HG02610 (cell line): ENCODE results near the gene CSTA.
A peak's percentile ranks its signal among the peaks of the same experiment; 100 is the strongest.

Source experiments
- ATAC-seq: cut with Tn5 transposase; IDR thresholded peaks from one replicate; pipeline ENCODE4 v1.9.1; 2021; ENCODE audit warnings: mild to moderate bottlenecking, moderate library complexity; ENCODE audit not compliant: unreplicated experiment

The CSTA gene, protein sequence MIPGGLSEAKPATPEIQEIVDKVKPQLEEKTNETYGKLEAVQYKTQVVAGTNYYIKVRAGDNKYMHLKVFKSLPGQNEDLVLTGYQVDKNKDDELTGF

DNA sequence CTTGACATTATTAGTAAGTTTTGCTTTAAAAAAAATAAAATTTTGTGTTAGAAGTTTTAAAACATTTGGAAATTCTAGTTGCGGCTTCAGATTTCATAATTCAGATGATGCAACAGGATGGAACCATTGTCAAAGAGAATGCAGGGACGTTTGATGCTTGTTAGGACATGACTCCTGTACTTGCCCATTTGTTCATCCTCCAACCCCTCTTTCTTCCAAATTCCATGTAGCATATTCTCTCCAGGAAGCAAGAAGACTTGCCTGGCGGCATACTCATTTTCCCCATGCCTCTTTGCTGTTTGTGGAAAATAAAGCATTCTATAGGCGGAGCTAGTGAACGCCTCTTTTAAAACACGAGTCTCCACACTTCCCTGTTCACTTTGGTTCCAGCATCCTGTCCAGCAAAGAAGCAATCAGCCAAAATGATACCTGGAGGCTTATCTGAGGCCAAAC is at the start of gene CSTA:
TSS of gene CSTA (plus strand) at position 378 of the 453 bp plus-strand sequence. CDS start at position 423, 45 bp downstream.
- no peak for ATAC-seq

DNA sequence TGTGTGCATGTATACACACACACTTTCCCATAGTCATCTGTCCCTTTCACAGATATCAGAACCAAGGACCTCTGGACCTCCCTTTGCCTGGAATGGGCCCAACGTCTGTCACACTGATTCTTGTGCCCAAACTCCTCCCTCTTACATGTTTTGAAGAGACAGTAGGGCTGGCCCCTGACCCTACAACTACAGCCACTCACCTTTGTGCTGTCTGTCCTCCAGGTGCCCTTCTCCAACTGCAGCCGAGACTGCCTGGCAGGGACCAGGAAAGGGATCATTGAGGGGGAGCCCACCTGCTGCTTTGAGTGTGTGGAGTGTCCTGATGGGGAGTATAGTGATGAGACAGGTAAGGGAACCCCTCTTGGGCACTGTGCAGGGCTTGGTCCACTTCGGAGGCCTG is 43.2 kb upstream of the CSTA start:
- ATAC-seq, result no peak

DNA sequence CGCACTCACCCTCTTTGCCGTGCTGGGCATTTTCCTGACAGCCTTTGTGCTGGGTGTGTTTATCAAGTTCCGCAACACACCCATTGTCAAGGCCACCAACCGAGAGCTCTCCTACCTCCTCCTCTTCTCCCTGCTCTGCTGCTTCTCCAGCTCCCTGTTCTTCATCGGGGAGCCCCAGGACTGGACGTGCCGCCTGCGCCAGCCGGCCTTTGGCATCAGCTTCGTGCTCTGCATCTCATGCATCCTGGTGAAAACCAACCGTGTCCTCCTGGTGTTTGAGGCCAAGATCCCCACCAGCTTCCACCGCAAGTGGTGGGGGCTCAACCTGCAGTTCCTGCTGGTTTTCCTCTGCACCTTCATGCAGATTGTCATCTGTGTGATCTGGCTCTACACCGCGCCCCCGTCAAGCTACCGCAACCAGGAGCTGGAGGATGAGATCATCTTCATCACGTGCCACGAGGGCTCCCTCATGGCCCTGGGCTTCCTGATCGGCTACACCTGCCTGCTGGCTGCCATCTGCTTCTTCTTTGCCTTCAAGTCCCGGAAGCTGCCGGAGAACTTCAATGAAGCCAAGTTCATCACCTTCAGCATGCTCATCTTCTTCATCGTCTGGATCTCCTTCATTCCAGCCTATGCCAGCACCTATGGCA is 41.1 kb upstream of the CSTA start:
- no peak for ATAC-seq

DNA sequence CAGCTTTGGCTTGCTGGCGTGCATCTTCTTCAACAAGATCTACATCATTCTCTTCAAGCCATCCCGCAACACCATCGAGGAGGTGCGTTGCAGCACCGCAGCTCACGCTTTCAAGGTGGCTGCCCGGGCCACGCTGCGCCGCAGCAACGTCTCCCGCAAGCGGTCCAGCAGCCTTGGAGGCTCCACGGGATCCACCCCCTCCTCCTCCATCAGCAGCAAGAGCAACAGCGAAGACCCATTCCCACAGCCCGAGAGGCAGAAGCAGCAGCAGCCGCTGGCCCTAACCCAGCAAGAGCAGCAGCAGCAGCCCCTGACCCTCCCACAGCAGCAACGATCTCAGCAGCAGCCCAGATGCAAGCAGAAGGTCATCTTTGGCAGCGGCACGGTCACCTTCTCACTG is 40.6 kb upstream of the CSTA start:
- no peak for ATAC-seq

DNA sequence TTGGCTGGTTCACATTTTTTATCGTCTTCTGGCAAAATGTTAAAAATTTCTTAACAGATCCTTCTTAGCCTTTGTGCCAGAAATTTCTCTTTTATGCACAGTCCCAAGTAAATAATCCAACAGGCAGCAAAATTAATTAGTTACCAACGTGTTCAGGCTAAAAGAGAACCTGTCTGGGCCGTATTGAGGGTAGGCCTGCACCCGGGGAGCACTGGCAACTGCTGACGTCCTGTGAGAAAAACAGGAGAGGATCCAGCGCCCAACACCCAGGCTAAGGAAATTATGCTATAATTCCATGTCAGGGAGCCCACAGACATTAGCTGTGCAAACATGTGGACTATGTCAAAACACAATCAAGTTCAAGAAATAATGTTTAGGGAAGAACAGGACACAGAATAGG is 30.7 kb upstream of the CSTA start:
- no peak for ATAC-seq

DNA sequence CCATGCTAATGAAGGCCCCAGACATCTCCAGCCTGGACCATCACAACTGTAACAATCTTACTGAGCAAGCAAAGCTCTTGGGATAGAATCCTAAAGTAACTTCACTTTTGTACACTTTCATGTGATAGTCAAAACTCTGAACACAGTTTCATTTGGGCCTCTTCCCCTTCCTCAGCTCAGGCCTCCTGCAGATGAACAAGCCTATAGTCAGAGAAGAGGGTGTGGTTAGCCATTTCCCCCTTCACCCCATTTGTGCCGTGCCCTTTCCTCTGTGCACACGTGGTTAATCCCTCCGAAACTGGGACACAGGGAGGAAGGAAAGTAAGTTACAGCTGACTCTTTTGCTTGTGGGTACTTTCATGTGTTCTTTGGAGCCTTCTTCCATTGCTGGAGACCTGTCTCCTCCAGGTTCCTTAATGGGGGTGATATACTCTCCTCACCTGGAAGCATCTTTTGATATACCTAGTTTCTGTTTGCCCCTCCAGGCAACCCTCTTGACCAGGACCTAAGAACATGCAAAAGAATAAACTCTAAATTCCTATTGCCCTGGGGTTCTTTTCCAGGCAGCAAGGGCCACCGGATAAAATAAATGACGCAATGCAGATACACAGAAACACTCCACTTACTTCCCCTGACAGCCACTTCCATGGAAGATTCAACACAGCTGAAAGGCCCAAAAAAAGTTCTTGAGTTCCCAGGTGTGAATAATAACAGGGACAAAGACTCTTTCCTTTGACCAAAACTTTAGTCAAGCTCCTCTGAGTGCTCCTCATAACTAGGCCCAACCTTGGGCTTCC is 29.6 kb upstream of the CSTA start:
- ATAC-seq, result no peak

DNA sequence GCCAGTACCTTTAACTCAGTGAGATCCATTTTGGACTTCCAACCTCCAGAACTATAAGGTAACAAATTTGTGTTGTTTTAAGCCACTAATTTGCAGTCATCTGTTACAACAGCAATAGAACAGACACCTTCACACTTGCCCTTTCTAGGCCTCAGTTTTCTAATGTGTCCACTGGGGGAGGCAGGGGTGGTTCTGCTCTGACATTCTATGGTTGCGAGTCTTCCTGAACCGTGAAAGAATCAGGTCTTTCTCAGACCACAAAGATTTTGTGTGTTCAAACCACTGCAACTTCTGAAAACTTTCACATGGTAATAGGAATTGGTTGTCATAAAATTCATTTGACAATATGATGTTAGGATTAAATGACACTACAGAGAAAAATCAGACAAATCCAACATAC is 26.8 kb upstream of the CSTA start:
- ATAC-seq, result peak; percentile 76

DNA sequence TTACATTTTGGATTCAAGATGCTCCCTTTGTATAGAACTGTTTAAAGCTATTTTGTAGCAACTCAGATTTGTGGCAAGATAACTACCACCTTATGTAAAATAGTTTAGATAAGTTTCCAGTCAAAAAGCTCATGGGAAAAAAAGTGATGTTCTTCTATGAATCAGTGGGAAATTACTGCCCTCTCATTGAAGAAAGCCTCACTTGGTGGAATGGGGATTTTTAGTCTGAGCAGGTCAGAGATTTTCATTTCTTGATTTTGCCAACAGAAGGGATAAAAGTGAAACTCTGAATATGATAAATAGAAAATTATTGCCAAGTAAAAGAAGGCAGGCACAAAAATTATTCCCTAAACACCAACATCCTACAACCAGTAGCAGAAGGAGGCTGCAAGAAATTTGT is 25.8 kb upstream of the CSTA start:
- peak; percentile 37 for ATAC-seq

DNA sequence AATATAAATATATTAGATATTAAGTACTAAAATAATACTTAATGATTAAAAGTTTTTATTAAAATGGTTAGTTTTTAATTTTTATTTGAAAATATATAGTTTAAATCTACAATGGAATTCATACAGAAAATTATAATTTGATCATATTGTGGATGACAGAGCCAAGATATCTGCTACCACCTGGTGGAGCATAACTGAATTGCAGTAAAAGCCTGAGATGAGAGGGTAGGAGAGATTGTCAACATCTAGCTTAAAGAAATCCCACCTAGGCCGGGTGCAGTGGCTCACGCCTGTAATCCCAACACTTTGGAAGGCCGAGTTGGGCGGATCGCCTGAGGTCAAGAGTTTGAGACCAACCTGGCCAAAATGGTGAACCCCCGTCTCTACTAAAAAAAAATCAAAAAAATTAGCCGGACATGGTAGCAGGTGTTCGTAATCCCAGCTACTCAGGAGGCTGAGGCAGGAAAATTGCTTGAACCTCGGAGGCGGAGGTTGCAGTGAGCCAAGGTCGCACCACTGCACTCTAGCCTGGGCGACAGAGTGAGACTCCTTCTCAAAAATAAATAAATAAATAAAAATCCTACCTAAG is 25.1 kb upstream of the CSTA start:
- ATAC-seq, result no peak

DNA sequence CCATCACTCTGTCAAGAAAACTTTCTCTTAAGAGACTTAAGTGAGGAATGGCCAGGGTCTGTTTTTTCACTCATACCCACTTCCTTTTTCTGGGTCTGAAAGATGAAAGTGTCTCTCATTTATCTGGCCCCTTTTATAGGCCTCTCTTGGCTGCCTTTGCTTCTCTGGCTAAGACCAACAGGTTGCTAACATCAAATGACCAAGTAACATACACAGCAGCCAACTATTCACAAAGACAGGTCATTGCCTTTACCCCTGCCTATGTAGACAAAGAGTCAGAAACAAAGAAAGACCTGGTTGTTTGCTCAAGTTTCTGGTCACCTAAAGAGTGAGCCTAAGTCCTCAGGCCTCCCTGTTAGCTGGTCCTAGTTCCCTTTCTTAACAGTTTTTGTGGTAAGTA is 24.0 kb upstream of the CSTA start:
- ATAC-seq, result no peak

DNA sequence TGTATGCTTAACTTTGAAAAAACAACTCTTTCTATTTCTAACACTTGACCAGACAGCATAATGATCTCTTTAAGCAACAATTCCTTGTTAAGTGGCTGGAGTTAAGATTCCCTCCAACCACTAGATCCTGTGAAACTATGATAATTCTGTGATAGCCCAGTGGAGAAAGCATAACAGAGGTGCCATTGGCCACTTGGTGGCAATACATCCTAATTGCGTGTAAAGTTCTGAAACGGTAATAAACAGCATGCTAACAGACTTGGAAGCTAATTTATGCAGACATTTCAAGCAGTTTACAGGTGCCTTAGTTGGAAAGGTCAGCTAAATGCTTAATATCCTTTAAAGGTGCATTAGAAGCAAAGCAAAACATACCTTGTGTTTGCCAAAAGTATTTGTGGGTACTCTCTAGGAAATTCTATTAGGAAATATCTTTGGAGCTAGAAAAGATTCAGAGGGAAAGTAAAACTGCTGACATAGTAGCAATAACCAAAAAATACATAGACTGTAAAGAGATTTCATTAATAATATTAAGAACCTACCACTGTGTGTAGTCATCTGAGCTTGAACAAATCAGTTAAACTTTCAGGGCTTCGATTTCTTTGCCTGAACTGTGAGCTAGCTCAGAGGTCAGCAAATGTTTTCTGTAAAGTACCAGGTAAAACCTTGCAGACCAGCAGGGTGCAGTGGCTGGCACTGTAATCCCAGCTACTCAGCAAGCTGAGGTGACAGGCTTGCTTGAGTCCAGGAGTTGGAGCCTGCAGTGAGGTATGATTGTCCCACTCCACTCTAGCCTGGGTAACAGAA is 19.0 kb upstream of the CSTA start:
- peak; percentile 50 for ATAC-seq

DNA sequence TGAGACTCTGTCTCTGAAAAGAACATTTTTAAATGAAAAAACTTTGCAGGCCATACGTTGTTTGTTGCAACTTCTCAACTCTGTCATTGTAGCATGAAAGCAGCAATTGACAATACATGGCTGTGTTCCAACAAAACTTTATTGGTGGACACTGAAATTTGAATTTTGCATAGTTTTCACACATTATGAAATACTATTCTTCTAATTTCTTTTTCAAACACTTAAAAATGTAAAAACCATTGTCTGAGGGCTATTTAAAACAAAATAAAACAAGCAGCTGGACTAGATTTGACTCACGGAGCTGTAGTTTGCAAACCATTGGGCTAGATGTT is 18.5 kb upstream of the CSTA start:
- ATAC-seq, result no peak

DNA sequence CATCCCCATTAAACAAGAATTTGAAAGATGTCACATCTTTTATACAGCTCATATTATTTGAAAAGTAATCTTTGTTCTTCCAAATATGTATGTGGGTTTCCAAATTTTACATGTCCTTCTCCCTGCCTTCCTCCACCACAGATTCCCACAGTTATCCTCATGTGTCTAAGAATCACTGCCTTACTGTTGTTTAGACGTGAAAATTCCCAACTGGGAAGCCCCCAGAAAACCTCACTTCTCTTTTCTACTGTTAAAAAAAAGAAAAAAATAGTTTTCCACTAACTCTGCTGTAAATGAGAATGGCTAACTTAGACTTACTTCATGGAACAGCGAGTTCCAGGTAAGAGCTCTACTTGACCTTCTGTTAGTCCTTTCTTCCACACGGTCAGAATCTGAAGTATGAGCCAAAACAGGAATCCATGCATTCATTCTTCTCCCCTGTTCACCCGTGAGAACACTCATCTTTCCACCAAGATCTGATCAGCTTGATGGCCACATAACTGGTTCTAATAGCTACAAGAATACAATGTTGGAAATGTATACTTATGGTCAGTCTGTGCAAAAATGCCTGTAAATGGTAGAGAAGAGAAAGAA is 17.9 kb upstream of the CSTA start:
- peak; percentile 60 for ATAC-seq

DNA sequence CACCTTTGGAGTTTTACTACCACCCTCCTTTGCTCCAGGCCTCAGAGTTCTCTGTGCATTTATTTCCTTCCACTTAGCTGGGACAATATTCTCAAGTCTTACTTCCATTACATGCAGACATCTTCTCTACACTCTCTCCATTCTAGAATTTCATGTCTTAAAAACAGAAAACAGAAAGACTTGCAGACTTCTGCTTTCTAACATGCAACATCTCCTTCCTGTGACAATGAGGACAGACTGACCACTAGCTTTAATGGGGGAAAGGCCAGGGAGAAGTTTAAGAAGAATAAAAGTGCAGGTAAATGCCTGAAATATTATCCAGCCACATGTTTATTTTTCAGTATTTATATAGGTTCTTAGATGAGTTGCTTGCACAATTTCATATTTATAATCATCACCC is 17.1 kb upstream of the CSTA start:
- ATAC-seq, result no peak

DNA sequence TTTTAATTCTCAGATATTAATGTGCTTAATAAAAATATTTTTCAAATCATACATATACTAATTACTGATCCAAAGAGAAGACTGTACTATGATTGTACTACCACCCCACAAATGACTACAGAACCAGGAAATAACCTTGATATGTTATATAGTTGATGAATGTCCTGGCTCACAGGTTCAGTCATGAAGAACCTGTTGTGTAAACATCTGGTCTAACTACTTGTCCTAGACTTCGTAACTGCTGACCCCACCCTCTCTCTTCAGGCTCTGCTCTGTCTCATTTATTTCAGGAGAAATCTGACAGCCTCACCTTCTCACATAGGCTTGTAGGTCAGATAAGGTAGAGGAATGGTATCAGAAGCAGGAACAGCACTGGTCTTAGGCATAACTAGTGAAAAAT is 14.7 kb upstream of the CSTA start:
- no peak for ATAC-seq

DNA sequence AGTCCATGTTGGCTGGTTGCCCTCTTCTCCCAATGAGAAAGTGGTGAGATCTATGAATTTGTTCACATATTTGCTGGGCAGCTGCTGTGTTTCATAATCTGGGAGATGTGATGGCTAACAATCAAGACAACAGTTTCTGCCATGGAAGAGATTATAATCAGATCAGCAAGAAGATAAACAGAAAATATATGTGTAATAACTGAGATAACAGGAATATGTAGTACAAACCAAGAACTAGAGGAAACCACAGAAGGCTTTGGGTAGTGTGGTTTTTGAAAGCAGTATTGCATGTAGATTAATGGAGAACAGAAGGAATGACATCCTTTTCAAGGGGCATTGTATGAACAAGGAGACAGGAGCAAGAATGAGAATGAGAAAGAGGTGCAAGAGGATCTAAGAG is 12.2 kb upstream of the CSTA start:
- no peak for ATAC-seq

DNA sequence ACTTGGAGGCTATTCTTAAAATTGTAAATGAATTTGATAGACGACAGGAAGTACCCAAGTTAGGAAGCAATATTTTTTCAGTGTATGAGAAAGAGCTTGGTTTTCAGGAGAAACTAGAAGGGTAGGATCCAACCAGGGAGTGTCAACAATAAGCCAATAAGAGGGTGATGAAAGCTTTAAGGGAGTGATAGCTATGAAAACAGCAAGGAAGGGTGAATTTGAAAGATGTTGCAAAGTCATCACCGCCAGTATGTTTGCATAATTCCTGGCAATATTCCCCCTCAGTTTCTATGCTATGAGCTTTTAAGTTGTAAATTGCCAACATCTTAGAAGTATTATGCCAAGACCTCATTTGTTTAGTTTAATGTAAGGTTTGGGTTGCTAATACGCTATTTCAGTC is 11.8 kb upstream of the CSTA start:
- ATAC-seq, result no peak

DNA sequence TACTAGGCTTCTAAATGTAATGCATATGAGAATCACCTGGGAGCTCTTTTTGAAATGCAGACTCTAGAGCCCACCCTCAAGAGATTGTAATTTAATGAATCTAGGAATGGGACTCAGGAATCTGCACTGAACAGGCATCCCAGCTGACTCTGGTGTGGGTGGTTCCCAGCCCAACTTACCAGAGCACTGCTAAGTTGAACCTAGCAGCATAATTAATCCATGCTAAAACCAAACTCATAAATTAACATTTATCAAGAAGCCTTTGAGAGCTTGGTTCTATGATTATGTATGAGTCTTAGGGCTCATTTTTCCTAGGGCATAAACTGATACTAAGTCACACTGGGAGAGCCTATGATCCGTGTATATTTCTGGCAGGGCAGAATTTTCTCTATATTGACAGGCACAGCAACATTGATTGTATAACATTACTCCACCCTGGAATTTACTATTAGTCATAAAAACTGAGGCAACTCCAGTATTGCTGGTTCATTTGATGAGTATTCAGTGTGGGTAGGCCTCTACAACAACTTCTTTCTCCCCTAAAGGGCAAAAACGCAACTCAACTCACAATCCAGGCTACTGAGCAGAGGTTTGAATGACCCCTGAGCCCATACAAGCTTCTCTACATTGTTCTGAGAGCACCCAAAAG is 10.7 kb upstream of the CSTA start:
- ATAC-seq, result no peak

DNA sequence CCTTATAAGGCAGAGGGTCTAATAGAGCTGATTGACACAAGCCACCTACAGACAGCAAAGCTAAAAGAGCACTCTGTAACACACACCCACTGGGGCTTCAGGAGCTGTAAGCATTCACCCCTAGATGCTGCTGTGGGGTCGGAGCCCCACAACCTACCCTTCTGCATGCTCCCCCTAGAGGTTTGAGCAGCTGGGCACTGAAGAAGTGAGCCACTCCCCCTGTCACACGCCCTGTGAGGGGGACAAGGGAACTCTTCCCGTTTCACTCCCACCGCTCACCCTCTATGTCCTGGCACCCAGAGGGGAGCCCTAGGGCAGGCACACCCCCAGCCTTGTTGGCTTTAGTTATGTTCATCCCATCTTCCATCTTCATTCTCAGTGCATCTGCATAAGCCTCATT is 9.4 kb upstream of the CSTA start:
- ATAC-seq, result no peak

DNA sequence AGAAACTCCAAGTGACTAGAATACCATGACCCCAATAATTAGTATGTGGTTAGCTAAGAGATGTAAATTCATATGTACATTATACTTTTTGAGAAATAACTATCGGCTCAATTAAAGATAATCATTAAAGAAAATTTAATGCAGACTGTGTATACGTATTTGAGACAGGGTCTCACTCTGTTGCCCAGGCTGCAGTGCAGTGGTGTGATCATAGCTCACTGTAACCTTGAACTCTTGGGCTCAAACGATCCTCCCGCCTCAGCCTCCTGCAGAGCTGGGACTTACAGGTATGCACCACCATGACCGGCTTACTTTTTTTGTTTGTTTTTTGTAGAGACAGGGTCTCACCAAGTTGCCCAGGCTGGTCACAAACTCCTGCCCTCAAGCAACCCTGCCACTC is 8.7 kb upstream of the CSTA start:
- ATAC-seq, result no peak
